Right lobe of liver (tissue), 6 donors: ENCODE measurements around the gene DLG2. TPM values are rescaled to one million over a fixed set of nuclear protein-coding genes. Genes with fewer than 3 reads are reported as not detected.

Experiments used
- ATAC-seq, 4 donors: fragments of 200-7000 bp; cut with Tn5 transposase; one replicate each; pipeline ENCODE4 v1.9.1; 2020; ENCODE audit warnings: mild to moderate bottlenecking in 4 of 4, moderate library complexity in 4 of 4
- DNase-seq, 3 donors: peaks; one replicate each; pipeline ENCODE4 v3.0.0-alpha.2; 2020
- H3K27ac ChIP-seq, 3 donors: fragments of 200-600 bp; one replicate each; pipeline ENCODE4 v1.8.0; 2022
- H3K27me3 ChIP-seq, 2 donors: fragments of 200-600 bp; one replicate each; pipeline ENCODE4 v1.8.0; 2022
- H3K36me3 ChIP-seq, 4 donors: fragments of 200-600 bp; sonication (generic) in 1 of 4; one replicate each; pipeline versions ENCODE4 v1.5.1 to v1.8.0; 2017 to 2022; ENCODE audit warnings: control low read depth in 1 of 4
- H3K4me1 ChIP-seq, 4 donors: fragments of 200-600 bp; sonication (generic) in 1 of 4; one replicate each; pipeline versions ENCODE4 v1.5.1 to v1.8.0; 2017 to 2022; ENCODE audit warnings: control low read depth in 1 of 4
- H3K4me3 ChIP-seq, 3 donors: fragments of 200-600 bp; one replicate each; pipeline ENCODE4 v1.8.0; 2022
- H3K9me3 ChIP-seq, 4 donors: fragments of 200-600 bp; sonication (generic) in 1 of 4; one replicate each; pipeline versions ENCODE4 v1.5.1 to v1.8.0; 2017 to 2022; ENCODE audit warnings: control low read depth in 1 of 4
- POLR2A ChIP-seq: fragments of 450-650 bp; IDR thresholded peaks from one replicate; pipeline ENCODE4 v1.6.1; 2017; ENCODE audit warnings: antibody characterized with exemption, mild to moderate bottlenecking
- WGBS: methylation state at CpG from one replicate; pipeline ENCODE4 v1.1.6; 2018; ENCODE audit warnings: low coverage, low lambda C conversion rate; ENCODE audit not compliant: insufficient coverage; ENCODE audit errors: missing lambda C conversion rate; 5-methylcytosine and 5-hydroxymethylcytosine counted together
- intact Hi-C, 2 donors: fragments of 100-400 bp; cut with DNase I; formaldehyde crosslinking; loops; one replicate each; pipeline versions ENCODE4 v1.11.2 to v1.14.1; 2022
- total RNA-seq, 6 experiments: library from RNA; depleted of rRNA in 2 of 6; stranded (reverse); fragments of >200 nt in 2 of 6; fragmentation: NEBNext Ultra II Directional in 3 of 6; extraction: Animal tissue kit (Norgen Biotek cat#: 25700) in 3 of 6; gene quantifications; one replicate each; pipeline versions ENCODE4 v1.1.0 to v1.2.4, GENCODE V29; 2016 to 2023
- TF ChIP-seq, protein P1 (sequence below), 4 donors: fragments of 200-600 bp in 3 of 4; fragments of 450-650 bp in 1 of 4; IDR thresholded peaks; one replicate each; pipeline versions ENCODE4 v1.5.1 to v1.8.0; 2016 to 2022; ENCODE audit warnings: antibody characterized with exemption in 4 of 4, mild to moderate bottlenecking in 2 of 4
- donor health status: DM: no; HTN: yes; CAD: no.
- donor health status: DM: no; HTN: no; CAD: no.
- donor health status: DM: no; HTN: no; CAD: no.
- donor health status: DM: no; HTN: yes; CAD: no.
- donor health status: DM: no; HTN: yes; CAD: no.

The DLG2 gene
- total RNA-seq, 6 experiments from 2014 or later: 1.2 to 6.4 (median 2.5) TPM

DNA sequence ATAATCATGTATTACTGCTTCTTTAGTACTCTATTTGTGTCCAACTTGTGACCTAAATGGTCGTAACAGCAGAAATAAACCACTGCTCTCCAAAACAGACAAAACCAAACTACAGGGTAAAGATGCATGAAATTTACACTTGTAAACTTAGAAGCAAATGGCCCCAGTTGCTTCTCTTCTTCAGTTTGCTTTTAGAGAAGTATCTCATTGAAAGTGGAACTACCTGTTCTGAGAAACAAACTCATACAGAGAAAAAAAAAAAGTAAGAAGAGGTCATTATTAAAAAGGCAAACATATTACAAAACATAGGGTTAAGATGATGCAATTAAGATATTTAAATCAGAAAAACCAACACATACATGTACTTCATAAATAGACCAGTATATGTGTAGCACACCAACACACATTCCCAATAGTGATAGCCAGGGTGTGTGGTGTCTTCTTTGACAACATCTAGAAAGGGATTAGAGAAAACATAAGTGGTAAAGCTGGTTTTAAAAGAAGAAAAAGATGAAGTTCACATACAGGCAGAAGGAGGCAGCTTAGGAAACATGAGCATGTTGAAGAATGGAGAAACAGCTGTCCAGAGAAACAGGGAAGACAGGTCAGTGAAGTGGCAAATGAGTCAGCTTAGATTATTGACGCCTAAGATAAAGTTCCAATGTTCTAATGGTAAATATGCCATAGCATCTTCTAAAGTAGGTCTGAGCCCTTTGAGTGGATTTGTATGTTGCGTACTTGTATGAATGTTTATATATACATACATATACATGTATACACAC lies 1496.3 kb downstream of the DLG2 start:
- DNase-seq (no peak), ATAC-seq (no peak)
- WGBS: 90% methylated on average over 3 of the region's 3 CpGs
- Histone ChIP-seq H3K4me1 (no peaks in the 10 kb centered on the region), H3K36me3 (no peaks in the 10 kb centered on the region), H3K27ac (no peak overlapping the region), H3K9me3 (no peaks in the 10 kb centered on the region), H3K27me3 (no peaks in the 10 kb centered on the region), H3K4me3 (no peak overlapping the region)
- TF ChIP-seq POLR2A: no peak
- TF ChIP-seq, protein P1, sequence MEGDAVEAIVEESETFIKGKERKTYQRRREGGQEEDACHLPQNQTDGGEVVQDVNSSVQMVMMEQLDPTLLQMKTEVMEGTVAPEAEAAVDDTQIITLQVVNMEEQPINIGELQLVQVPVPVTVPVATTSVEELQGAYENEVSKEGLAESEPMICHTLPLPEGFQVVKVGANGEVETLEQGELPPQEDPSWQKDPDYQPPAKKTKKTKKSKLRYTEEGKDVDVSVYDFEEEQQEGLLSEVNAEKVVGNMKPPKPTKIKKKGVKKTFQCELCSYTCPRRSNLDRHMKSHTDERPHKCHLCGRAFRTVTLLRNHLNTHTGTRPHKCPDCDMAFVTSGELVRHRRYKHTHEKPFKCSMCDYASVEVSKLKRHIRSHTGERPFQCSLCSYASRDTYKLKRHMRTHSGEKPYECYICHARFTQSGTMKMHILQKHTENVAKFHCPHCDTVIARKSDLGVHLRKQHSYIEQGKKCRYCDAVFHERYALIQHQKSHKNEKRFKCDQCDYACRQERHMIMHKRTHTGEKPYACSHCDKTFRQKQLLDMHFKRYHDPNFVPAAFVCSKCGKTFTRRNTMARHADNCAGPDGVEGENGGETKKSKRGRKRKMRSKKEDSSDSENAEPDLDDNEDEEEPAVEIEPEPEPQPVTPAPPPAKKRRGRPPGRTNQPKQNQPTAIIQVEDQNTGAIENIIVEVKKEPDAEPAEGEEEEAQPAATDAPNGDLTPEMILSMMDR (IDR thresholded peaks at IDR 0.05): no peak
- intact Hi-C loops: no loop called here

DNA sequence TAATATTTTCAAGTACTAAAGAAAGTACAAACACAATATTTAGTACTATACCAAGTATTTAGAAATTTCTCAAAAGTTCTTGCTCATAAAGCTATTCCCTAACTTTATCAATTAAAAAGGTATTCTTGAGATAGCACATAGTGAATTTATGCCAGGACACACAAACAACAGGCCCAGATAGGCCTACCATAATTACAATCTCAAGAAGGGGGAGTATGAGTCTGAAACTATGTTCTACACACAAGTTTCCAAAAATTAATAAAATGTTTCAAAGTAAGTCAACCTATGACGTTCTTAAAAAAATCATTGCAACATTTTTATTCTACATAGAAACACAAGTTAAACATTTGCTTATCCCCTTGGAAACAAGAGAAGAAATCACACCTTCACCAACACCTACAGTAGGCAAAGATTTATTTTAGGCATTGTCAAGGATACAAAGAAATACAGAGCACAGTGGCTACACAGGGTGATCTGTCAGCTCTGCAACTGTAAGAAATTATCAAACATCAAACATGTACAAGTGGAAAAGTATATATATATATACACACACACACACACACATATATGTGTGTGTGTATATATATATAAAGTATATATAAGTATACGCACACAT lies 1497.1 kb downstream of the DLG2 start:
- Histone ChIP-seq H3K9me3 (no peaks in the 10 kb centered on the region), H3K36me3 (no peaks in the 10 kb centered on the region), H3K4me3 (no peak overlapping the region), H3K4me1 (no peaks in the 10 kb centered on the region), H3K27me3 (no peaks in the 10 kb centered on the region), H3K27ac (no peak overlapping the region)
- no peak for DNase-seq
- 76% methylated on average over 2 of the region's 2 CpGs for WGBS
- ATAC-seq: no peak
- TF ChIP-seq, protein P1 (IDR thresholded peaks at IDR 0.05): no peak
- TF ChIP-seq POLR2A: no peak
- intact Hi-C loops: no loop called here

GRCh38 chr11:84128840-84129239 lies 1498.3 kb downstream of the DLG2 start:
- intact Hi-C loops: no loop called here
- no peak overlapping the region for H3K4me3 ChIP-seq
- no peak for TF ChIP-seq POLR2A
- TF ChIP-seq, protein P1 (IDR thresholded peaks at IDR 0.05): no peak
- no peaks in the 10 kb centered on the region for H3K9me3 ChIP-seq
- H3K27ac ChIP-seq: no peak overlapping the region
- 45% methylated on average over 2 of the region's 2 CpGs for WGBS
- H3K36me3 ChIP-seq: no peaks in the 10 kb centered on the region
- ATAC-seq (no peak), DNase-seq (no peak)
- no peaks in the 10 kb centered on the region for H3K27me3 ChIP-seq
- H3K4me1 ChIP-seq: no peaks in the 10 kb centered on the region

DNA sequence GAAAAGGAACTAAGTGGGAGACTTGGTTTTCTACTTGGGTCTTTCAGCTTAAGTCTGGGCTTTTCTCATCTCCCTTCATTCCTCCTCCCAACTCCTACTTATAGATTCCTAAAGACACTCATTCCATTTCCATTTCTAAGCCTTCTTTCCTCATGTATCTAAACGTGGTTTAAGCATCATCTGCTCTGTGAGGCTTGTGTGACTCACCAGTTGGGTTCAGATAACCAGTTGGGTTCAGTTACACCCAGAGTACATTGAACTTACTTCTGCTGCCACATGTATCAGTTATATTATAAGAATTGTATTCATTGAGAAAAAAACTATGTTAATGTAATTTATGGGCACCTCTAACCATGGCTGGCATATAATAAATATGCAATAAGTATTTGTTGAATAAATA lies 1509.8 kb downstream of the DLG2 start:
- no peak for DNase-seq
- ATAC-seq: no peak

More for the DNA sequence above, 1509.8 kb downstream of the DLG2 start:
- H3K9me3 ChIP-seq: no peaks in the 10 kb centered on the region
- no peak overlapping the region for H3K4me3 ChIP-seq
- no peaks in the 10 kb centered on the region for H3K27me3 ChIP-seq
- H3K27ac ChIP-seq: no peak overlapping the region
- H3K36me3 ChIP-seq: no peaks in the 10 kb centered on the region
- TF ChIP-seq POLR2A: no peak
- TF ChIP-seq, protein P1 (IDR thresholded peaks at IDR 0.05): no peak
- intact Hi-C loops: no loop called here
- H3K4me1 ChIP-seq: no peaks in the 10 kb centered on the region
- WGBS: 27% methylated on average over 1 of the region's 1 CpG
